DND-41 (cell line): ENCODE data around the gene BRF1.
"Not testable (repeated sequence)": the region's sequence is repeated elsewhere in the genome, so short reads cannot be mapped to it uniquely, and the experiment has no call there.

Experiments
- ATAC-seq: fragments of 200-7000 bp; cut with Tn5 transposase; 3 replicates; pipeline ENCODE4 v1.9.1; 2021; ENCODE audit warnings: low read depth; ENCODE audit not compliant: insufficient read depth
- DNase-seq: peaks from one replicate; pipeline ENCODE4 v3.0.0-alpha.2; 2020
- H2AFZ ChIP-seq: 2 replicates; pipeline ENCODE4 v1.6.0; 2012; ENCODE audit warnings: low read depth, low read length
- H3K27ac ChIP-seq: 2 replicates; pipeline ENCODE4 v1.5.1; 2012; ENCODE audit warnings: low read length, inconsistent platforms
- H3K27me3 ChIP-seq: fragments of 200-600 bp; sonication (generic); 2 replicates; pipeline ENCODE4 v1.6.0; 2012; ENCODE audit warnings: low read length, mild to moderate bottlenecking, inconsistent platforms; ENCODE audit not compliant: insufficient read depth, poor library complexity
- H3K36me3 ChIP-seq: 2 replicates; pipeline ENCODE4 v1.5.1; 2012; ENCODE audit warnings: low read length, inconsistent platforms; ENCODE audit not compliant: insufficient read depth
- H3K4me1 ChIP-seq: 2 replicates; pipeline ENCODE4 v1.5.1; 2012; ENCODE audit warnings: mild to moderate bottlenecking, low read length; ENCODE audit not compliant: insufficient read depth
- H3K4me2 ChIP-seq: 2 replicates; pipeline ENCODE4 v1.6.0; 2012; ENCODE audit warnings: mild to moderate bottlenecking, moderate library complexity, low read length, inconsistent platforms; ENCODE audit not compliant: insufficient read depth
- H3K4me3 ChIP-seq, 2 experiments: fragments of 200-600 bp in 1 of 2; shearing (Covaris generic) in 1 of 2; 2 replicates each; pipeline ENCODE4 v1.5.1; 2012 to 2016; ENCODE audit warnings: inconsistent platforms in 2 of 2, low read length in 2 of 2, mild to moderate bottlenecking in 2 of 2, low read depth in 1 of 2, moderate library complexity in 1 of 2
- H3K79me2 ChIP-seq: 2 replicates; pipeline ENCODE4 v1.6.0; 2012; ENCODE audit warnings: low read length, inconsistent platforms; ENCODE audit not compliant: insufficient read depth
- H3K9ac ChIP-seq: 2 replicates; pipeline ENCODE4 v1.6.0; 2012; ENCODE audit warnings: low read depth, mild to moderate bottlenecking, inconsistent platforms, low read length, moderate library complexity
- H3K9me3 ChIP-seq: 2 replicates; pipeline ENCODE4 v1.5.1; 2012; ENCODE audit warnings: low read length, moderate library complexity, mild to moderate bottlenecking, inconsistent platforms; ENCODE audit not compliant: insufficient read depth, severe bottlenecking
- H4K20me1 ChIP-seq: 2 replicates; pipeline ENCODE4 v1.6.0; 2012; ENCODE audit warnings: low read length; ENCODE audit not compliant: insufficient read depth
- CTCF ChIP-seq: IDR thresholded peaks from 2 replicates; pipeline ENCODE4 v1.5.1; 2012; ENCODE audit warnings: borderline replicate concordance, low read length, moderate library complexity, mild to moderate bottlenecking; ENCODE audit not compliant: poor library complexity, severe bottlenecking; ENCODE audit errors: extremely low read depth
- EZH2 ChIP-seq: IDR thresholded peaks from 3 replicates; pipeline ENCODE4 v1.6.1; 2012; ENCODE audit warnings: borderline replicate concordance, low read depth, mild to moderate bottlenecking, moderate library complexity, low read length, inconsistent platforms; ENCODE audit not compliant: severe bottlenecking

BRF1 gene

DNA sequence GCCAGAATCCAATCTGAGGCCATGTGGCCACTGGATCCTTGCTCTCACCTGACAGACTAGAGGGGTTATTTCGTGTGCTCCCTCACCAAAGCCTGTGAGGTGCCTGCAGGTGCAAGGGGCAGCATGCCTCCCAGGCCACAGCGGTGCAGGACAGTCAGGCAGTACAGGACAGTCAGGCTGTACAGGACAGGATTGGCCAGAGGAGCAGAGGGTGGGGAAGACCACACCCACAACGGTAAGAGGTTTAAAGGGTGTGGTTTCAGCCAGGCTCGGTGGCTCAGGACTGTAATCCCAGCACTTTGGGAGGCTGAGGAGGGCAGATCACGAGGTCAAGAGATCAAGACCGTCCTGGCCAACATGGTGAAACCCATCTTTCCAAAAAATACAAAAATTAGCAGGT is 3.1 kb upstream of the BRF1 start:
- H3K4me1 ChIP-seq, result peaks cover 20% of the 10 kb centered on the region

DNA sequence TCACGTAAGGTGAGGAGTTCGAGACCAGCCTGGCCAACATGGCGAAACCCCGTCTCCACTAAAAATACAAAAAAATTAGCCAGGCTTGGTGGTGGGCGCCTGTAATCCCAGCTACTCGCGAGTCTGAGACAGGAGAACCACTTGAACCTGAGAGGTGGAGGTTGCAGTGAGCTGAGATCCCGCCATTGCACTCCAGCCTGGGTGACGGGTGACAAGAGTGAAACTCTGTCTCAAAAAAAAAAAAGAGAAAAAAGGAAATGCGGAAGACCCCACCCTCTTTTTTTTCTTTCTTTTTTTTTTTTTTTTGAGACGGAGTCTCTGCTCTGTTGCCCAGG is 1.1 kb upstream of the BRF1 start:
- Histone ChIP-seq H3K9ac (peak overlapping the region; percentile 92; the same call in 1 of the 2 replicates), H3K4me3 (peak overlapping the region in 1 of 2 experiments; percentile 88; a peak in 3 of 4 replicates), H3K4me1 (peaks cover 28% of the 10 kb centered on the region), H3K4me2 (peak overlapping the region; percentile 94), H2AFZ (peak overlapping the region; percentile 59), H3K79me2 (peaks cover 36% of the 10 kb centered on the region)
- DNase-seq, H3K36me3 ChIP-seq, H4K20me1 ChIP-seq, H3K27ac ChIP-seq, ATAC-seq, H3K9me3 ChIP-seq, H3K27me3 ChIP-seq: not testable (repeated sequence)

More for the DNA sequence above, 3.1 kb upstream of the BRF1 start:
- Histone ChIP-seq H3K9ac (no peak overlapping the region), H4K20me1 (no peaks in the 10 kb centered on the region; the same call in 1 of the 2 replicates), H3K27me3 (no peaks in the 10 kb centered on the region), H3K9me3 (peaks cover 5% of the 10 kb centered on the region), H2AFZ (no peak overlapping the region), H3K36me3 (no peaks in the 10 kb centered on the region; the same call in 1 of the 2 replicates), H3K4me3 (no peak overlapping the region), H3K27ac (no peak overlapping the region), H3K4me2 (no peak overlapping the region), H3K79me2 (peaks cover 16% of the 10 kb centered on the region)
- DNase-seq, result no peak
- TF ChIP-seq EZH2, result no peak
- no peak for TF ChIP-seq CTCF
- ATAC-seq, result no peak

DNA sequence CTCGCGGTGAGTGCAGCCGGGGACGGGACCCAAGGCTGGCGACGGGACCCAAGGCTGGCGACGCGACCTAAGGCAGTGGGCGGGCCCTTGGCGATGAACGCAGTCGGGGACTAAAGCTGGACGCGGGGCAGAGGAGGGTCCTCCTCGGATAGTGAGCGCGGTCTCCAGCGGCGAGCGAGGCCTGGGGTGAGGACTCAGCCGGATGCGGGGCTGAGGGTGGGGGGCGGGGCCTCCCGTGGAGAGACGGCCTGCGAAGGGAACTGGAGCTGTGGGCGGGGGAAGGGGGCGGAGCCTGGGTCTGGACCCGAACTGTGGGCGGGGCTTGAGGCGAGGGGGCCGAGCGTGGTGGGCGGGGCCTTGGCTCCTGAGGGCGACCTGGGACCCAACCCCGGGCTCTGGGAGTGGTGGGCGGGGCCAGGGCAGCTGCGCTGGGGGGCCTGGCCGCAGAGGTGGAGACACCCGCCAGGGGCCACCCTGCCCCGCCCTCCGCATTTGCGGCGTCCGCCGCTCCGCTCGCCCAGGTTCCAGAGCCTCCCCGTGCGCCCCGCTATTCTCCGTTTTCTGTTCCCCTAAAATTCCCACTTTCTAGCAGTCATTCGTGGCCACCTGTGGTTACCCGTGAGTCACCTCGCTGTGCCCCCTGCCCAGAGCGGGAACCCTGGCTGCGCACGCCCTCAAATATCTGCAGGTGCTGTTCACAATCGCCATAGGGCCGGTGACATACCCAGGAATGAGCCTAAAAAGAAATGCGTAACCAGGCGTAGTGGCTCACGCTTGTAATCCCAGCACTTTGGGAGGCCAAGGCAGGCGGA is 508 bp upstream of the BRF1 start:
- DNase-seq (peak; percentile 99), ATAC-seq (peak; percentile 83)
- Histone ChIP-seq H3K27me3 (no peaks in the 10 kb centered on the region), H3K4me1 (peaks cover 28% of the 10 kb centered on the region), H3K36me3 (no peaks in the 10 kb centered on the region; the same call in 1 of the 2 replicates), H3K79me2 (peaks cover 42% of the 10 kb centered on the region), H3K4me2 (peak overlapping the region; percentile 94), H4K20me1 (no peaks in the 10 kb centered on the region; the same call in 1 of the 2 replicates), H2AFZ (peak overlapping the region; percentile 95), H3K9ac (peak overlapping the region; percentile 92), H3K4me3 (peak overlapping the region; percentile 78 to 88; a peak in 3 of 4 replicates), H3K9me3 (peaks cover 5% of the 10 kb centered on the region), H3K27ac (peak overlapping the region; percentile 93)
- no peak for TF ChIP-seq CTCF
- no peak for TF ChIP-seq EZH2
